ENCODE data around the gene CDC42EP3. TPM values are rescaled to one million over a fixed set of nuclear protein-coding genes. Genes with fewer than 3 reads are reported as not detected.
A peak's percentile ranks its signal among the peaks of the same experiment; 100 is the strongest.

CDC42EP3 gene
- total and polyA plus RNA-seq, 2 experiments from 2014 or later: 19.3 to 33.0 TPM

DNA sequence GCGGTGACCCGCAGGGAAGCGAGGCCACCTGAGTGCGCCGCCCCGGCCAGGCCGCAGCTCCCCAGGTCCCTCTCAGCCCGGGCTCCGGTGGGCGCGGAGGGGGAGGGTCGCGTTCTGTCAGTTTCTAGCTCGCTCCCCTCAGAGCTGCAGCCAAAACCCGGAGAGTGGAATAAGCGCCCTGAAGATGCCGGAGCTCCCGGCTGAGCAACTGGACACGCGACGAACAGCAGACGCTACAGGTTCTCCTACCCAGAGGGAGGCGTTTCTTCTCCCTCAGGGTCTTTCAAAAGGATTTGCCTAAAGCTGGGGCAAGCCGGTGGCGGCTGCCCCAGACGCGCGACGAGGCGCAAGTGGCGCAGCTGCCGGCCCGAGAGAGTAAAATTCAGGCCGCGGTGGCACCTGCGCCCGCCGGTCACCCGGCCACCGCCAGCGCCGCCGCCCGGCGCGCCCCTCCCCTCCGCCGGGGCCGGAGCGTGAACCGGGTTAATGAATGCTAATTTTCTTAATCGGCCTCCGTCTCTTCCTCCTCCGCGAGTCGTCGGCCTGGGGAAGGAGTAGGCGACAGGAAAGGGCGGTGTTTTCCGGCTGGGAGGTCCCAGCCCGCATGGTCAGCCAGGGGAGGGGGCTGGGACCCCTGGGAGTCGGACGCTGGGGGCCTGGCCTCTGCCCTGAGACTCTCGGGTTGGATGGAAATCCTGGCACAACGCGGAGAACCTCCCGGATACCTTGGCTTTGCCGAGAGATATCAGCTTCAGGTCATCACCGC, 845 bp upstream of the CDC42EP3 start:
- Histone ChIP-seq H3K27me3 (no peaks in the 10 kb centered on the region), H3K4me3 (peak overlapping the region; percentile 95), H3K9me2 (replicated peaks; ENCODE audit: insufficient read depth) (no peaks in the 10 kb centered on the region), H3K4me2 (peak overlapping the region; percentile 93), H3K9me3 (ENCODE audit: low read depth) (no peaks in the 10 kb centered on the region), H3K36me3 (replicated peaks; ENCODE audit: insufficient read depth, low read depth) (no peaks in the 10 kb centered on the region), H4K20me1 (ENCODE audit: insufficient read depth, poor library complexity, severe bottlenecking) (peaks cover 30% of the 10 kb centered on the region), H3K79me2 (peaks cover 37% of the 10 kb centered on the region), H3K4me1 (ENCODE audit: insufficient read depth) (peaks cover 24% of the 10 kb centered on the region), H3K27ac (peak overlapping the region; percentile 95), H2AFZ (peak overlapping the region; percentile 77)
- 2% methylated on average over 68 of the region's 69 CpGs for WGBS (ENCODE audit: low lambda C conversion rate, missing lambda C conversion rate)
- peak; percentile 87 for DNase-seq (ENCODE audit: low spot score)
- TF ChIP-seq EZH2phosphoT487 (IDR thresholded peaks at IDR 0.05; ENCODE audit: low read depth, severe bottlenecking, unreplicated experiment) (no peak), EZH2 (IDR thresholded peaks at IDR 0.05; ENCODE audit: borderline replicate concordance) (no peak)
- TF ChIP-seq, protein P1, sequence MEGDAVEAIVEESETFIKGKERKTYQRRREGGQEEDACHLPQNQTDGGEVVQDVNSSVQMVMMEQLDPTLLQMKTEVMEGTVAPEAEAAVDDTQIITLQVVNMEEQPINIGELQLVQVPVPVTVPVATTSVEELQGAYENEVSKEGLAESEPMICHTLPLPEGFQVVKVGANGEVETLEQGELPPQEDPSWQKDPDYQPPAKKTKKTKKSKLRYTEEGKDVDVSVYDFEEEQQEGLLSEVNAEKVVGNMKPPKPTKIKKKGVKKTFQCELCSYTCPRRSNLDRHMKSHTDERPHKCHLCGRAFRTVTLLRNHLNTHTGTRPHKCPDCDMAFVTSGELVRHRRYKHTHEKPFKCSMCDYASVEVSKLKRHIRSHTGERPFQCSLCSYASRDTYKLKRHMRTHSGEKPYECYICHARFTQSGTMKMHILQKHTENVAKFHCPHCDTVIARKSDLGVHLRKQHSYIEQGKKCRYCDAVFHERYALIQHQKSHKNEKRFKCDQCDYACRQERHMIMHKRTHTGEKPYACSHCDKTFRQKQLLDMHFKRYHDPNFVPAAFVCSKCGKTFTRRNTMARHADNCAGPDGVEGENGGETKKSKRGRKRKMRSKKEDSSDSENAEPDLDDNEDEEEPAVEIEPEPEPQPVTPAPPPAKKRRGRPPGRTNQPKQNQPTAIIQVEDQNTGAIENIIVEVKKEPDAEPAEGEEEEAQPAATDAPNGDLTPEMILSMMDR (IDR thresholded peaks at IDR 0.05; ENCODE audit: poor library complexity): no peak

DNA sequence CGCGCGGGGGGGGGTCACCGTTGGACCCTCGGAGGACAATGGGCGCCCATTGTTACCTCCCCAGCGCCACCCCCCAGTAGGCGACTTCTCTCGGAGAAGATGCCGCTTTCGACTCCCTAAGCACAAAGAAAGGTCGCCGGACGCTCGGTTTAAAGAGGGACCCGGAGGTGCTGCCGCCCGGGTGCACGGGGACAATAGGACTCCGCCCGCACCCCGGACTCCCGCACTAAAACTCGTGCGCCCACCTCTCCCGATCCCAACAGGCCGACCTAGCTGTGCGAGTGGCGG, 318 bp upstream of the CDC42EP3 start:
- H3K4me3 ChIP-seq: peak overlapping the region; percentile 95
- DNase-seq (ENCODE audit: low spot score): no peak
- H3K9me2 ChIP-seq (replicated peaks; ENCODE audit: insufficient read depth): no peaks in the 10 kb centered on the region
- under 1% methylated on average over 19 of the region's 29 CpGs for WGBS (ENCODE audit: low lambda C conversion rate, missing lambda C conversion rate)
- peaks cover 24% of the 10 kb centered on the region for H3K4me1 ChIP-seq (ENCODE audit: insufficient read depth)
- peaks cover 43% of the 10 kb centered on the region for H3K79me2 ChIP-seq
- no peak for TF ChIP-seq EZH2 (IDR thresholded peaks at IDR 0.05; ENCODE audit: borderline replicate concordance)
- no peak for TF ChIP-seq EZH2phosphoT487 (IDR thresholded peaks at IDR 0.05; ENCODE audit: low read depth, severe bottlenecking, unreplicated experiment)
- TF ChIP-seq, protein P1 (IDR thresholded peaks at IDR 0.05; ENCODE audit: poor library complexity): no peak
- H3K36me3 ChIP-seq (replicated peaks; ENCODE audit: insufficient read depth, low read depth): no peaks in the 10 kb centered on the region
- H2AFZ ChIP-seq: peak overlapping the region; percentile 77
- peak overlapping the region; percentile 93 for H3K4me2 ChIP-seq
- H4K20me1 ChIP-seq (ENCODE audit: insufficient read depth, poor library complexity, severe bottlenecking): peaks cover 30% of the 10 kb centered on the region
- H3K27ac ChIP-seq: peak overlapping the region; percentile 95
- no peaks in the 10 kb centered on the region for H3K9me3 ChIP-seq (ENCODE audit: low read depth)
- no peaks in the 10 kb centered on the region for H3K27me3 ChIP-seq

DNA sequence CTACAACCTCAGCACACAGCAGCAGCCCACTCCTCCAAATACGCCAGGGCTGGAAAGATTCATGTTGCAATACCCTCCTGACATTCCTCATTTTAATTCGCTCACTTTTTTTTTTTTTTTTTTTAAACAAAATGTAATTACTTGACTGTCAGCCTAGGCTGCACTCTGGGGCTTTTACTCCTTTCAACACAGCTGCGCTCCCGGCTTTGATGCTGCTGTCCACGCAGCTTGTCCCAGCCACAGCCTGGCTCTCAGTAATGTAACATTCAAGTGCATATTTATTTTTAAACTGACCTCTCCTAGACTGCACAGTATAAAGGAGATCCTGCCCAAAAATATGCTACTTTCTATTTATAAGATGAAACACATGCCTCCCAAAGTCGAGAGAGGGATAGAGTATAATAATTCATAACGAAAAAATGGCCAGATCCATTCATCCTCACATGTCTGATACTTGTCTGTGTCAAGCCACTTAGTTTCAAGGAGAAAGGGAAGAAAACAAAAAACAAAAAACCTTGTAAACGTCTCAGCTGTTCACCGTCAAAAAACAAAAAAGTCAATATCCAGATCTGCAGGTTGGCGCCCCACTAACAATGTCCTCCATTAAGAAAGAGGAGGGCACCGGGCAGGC, 949 bp downstream of the CDC42EP3 start:
- peaks cover 20% of the 10 kb centered on the region for H3K4me1 ChIP-seq (ENCODE audit: insufficient read depth)
- no peaks in the 10 kb centered on the region for H3K36me3 ChIP-seq (replicated peaks; ENCODE audit: insufficient read depth, low read depth)
- H3K27ac ChIP-seq: peak overlapping the region; percentile 95
- H2AFZ ChIP-seq: no peak overlapping the region
- peak; percentile 29 for DNase-seq (ENCODE audit: low spot score)
- peak overlapping the region; percentile 95 for H3K4me3 ChIP-seq
- H3K4me2 ChIP-seq: peak overlapping the region; percentile 93
- H3K9me2 ChIP-seq (replicated peaks; ENCODE audit: insufficient read depth): no peaks in the 10 kb centered on the region
- no peaks in the 10 kb centered on the region for H3K9me3 ChIP-seq (ENCODE audit: low read depth)
- TF ChIP-seq, protein P1 (IDR thresholded peaks at IDR 0.05; ENCODE audit: poor library complexity): no peak
- TF ChIP-seq EZH2 (IDR thresholded peaks at IDR 0.05; ENCODE audit: borderline replicate concordance) (no peak), EZH2phosphoT487 (IDR thresholded peaks at IDR 0.05; ENCODE audit: low read depth, severe bottlenecking, unreplicated experiment) (no peak)
- peaks cover 30% of the 10 kb centered on the region for H4K20me1 ChIP-seq (ENCODE audit: insufficient read depth, poor library complexity, severe bottlenecking)
- WGBS (ENCODE audit: low lambda C conversion rate, missing lambda C conversion rate): 9% methylated on average over 11 of the region's 11 CpGs
- no peaks in the 10 kb centered on the region for H3K27me3 ChIP-seq
- peaks cover 55% of the 10 kb centered on the region for H3K79me2 ChIP-seq

All from hepatocyte (in vitro differentiated cells).